Smooth muscle cell (in vitro differentiated cells): ENCODE results near the gene ZFP57. TPM values are rescaled to one million over a fixed set of nuclear protein-coding genes. Genes with fewer than 3 reads are reported as not detected.

Source experiments
- DNase-seq: peaks from one replicate; lab custom pipeline; 2025; ENCODE audit not compliant: unreplicated experiment; lab: John Stamatoyannopoulos, UW
- H2AFZ ChIP-seq: fragments of 200-600 bp; sonication (generic); 2 replicates; pipeline ENCODE4 v1.6.0; 2016; ENCODE audit warnings: antibody characterized with exemption, low read depth, mild to moderate bottlenecking
- H3F3A ChIP-seq: fragments of 200-600 bp; sonication (generic); 2 replicates; pipeline ENCODE4 v1.6.0; 2017; ENCODE audit warnings: antibody characterized with exemption, low read depth
- H3K27ac ChIP-seq: fragments of 200-600 bp; sonication (generic); 2 replicates; pipeline ENCODE4 v1.5.1; 2016; ENCODE audit warnings: low read depth, mild to moderate bottlenecking
- H3K27me3 ChIP-seq: fragments of 200-600 bp; sonication (generic); 2 replicates; pipeline ENCODE4 v1.6.1; 2016; ENCODE audit warnings: low read depth, mild to moderate bottlenecking
- H3K36me3 ChIP-seq: fragments of 200-600 bp; sonication (generic); 2 replicates; pipeline ENCODE4 v1.5.1; 2016; ENCODE audit warnings: low read depth
- H3K4me1 ChIP-seq: fragments of 200-600 bp; sonication (generic); 2 replicates; pipeline ENCODE4 v1.5.1; 2016; ENCODE audit warnings: low read depth
- H3K4me2 ChIP-seq: fragments of 200-600 bp; sonication (generic); 2 replicates; pipeline ENCODE4 v1.6.0; 2016; ENCODE audit warnings: mild to moderate bottlenecking
- H3K4me3 ChIP-seq: fragments of 200-600 bp; sonication (generic); 2 replicates; pipeline ENCODE4 v1.5.1; 2016; ENCODE audit warnings: mild to moderate bottlenecking
- H3K79me2 ChIP-seq: fragments of 200-600 bp; sonication (generic); 2 replicates; pipeline ENCODE4 v1.6.0; 2016; ENCODE audit warnings: low read depth, mild to moderate bottlenecking
- H3K9ac ChIP-seq: fragments of 200-600 bp; sonication (generic); 2 replicates; pipeline ENCODE4 v1.6.0; 2016; ENCODE audit warnings: low read depth
- H3K9me3 ChIP-seq: fragments of 200-600 bp; sonication (generic); replicated peaks from 2 replicates; pipeline ENCODE4 v1.5.1; 2016; ENCODE audit warnings: low read depth
- H4K20me1 ChIP-seq: fragments of 200-600 bp; sonication (generic); 2 replicates; pipeline ENCODE4 v1.6.0; 2016; ENCODE audit warnings: low read depth
- WGBS: methylation state at CpG from one replicate; pipeline ENCODE4 v1.1.7; 2016; ENCODE audit warnings: low lambda C conversion rate; 5-methylcytosine and 5-hydroxymethylcytosine counted together
- polyA plus RNA-seq: library from polyadenylated mRNA; unstranded; fragments of >200 nt; fragmentation: Nextera tagmentation; extraction: Ambion mirVana; gene quantifications from 2 replicates; pipeline ENCODE4 v1.2.1, GENCODE V29; 2016
- total RNA-seq: library from RNA; depleted of rRNA; stranded (reverse); fragments of >200 nt; gene quantifications from 2 replicates; pipeline ENCODE4 v1.2.3, GENCODE V29; 2014
- TF ChIP-seq, protein P1 (sequence below): fragments of 200-600 bp; sonication (generic); IDR thresholded peaks from 2 replicates; pipeline ENCODE4 v1.5.1; 2017; ENCODE audit warnings: borderline replicate concordance, mild to moderate bottlenecking, antibody characterized with exemption; ENCODE audit not compliant: insufficient read depth, poor library complexity, severe bottlenecking

The ZFP57 gene
- total and polyA plus RNA-seq, 2 experiments from 2014 or later, result not detected

DNA sequence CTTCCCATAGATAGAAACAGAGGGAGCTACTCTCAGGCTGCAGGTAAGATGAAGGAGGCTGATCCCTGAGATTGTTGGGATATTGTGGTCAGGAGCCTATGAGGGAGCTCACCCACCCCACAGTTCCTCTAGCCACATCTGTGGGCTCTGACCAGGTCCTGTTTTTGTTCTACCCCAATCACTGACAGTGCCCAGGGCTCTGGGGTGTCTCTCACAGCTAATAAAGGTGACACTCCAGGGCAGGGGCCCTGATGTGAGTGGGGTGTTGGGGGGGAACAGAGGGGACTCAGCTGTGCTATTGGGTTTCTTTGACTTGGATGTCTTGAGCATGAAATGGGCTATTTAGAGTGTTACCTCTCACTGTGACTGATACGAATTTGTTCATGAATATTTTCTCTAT, 45.0 kb upstream of the ZFP57 start:
- H2AFZ ChIP-seq, result no peak overlapping the region
- TF ChIP-seq, protein P1, sequence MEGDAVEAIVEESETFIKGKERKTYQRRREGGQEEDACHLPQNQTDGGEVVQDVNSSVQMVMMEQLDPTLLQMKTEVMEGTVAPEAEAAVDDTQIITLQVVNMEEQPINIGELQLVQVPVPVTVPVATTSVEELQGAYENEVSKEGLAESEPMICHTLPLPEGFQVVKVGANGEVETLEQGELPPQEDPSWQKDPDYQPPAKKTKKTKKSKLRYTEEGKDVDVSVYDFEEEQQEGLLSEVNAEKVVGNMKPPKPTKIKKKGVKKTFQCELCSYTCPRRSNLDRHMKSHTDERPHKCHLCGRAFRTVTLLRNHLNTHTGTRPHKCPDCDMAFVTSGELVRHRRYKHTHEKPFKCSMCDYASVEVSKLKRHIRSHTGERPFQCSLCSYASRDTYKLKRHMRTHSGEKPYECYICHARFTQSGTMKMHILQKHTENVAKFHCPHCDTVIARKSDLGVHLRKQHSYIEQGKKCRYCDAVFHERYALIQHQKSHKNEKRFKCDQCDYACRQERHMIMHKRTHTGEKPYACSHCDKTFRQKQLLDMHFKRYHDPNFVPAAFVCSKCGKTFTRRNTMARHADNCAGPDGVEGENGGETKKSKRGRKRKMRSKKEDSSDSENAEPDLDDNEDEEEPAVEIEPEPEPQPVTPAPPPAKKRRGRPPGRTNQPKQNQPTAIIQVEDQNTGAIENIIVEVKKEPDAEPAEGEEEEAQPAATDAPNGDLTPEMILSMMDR, result no peak

DNA sequence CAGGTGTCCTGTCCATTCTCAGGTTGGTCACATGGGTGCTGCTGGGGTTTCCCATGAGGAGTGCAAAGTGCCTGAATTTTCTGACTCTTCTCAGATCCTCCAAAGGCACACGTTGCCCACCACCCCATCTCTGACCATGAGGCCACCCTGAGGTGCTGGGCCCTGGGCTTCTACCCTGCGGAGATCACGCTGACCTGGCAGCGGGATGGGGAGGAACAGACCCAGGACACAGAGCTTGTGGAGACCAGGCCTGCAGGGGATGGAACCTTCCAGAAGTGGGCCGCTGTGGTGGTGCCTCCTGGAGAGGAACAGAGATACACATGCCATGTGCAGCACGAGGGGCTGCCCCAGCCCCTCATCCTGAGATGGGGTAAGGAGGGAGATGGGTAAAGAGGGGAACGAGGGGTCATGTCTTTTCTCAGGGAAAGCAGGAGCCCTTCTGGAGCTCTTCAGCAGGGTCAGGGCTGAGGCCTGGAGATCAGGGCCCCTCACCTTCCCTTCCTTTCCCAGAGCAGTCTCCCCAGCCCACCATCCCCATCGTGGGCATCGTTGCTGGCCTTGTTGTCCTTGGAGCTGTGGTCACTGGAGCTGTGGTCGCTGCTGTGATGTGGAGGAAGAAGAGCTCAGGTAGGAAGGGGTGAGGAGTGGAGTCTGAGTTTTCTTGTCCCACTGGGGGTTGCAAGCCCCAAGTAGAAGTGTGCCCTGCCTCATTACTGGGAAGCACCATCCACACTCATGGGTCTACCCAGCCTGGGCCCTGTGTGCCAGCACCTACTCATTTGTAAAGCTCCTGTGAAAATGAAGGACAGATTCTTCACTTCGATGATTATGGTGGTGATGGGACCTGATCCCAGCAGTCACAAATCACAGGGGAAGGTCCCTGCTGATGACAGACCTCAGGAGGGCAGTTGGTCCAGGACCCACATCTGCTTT, 44.3 kb upstream of the ZFP57 start:
- Histone ChIP-seq H3K27ac (no peak overlapping the region), H3K9me3 (no peaks in the 10 kb centered on the region), H3K27me3 (peaks cover 68% of the 10 kb centered on the region), H2AFZ (no peak overlapping the region), H3K4me2 (no peak overlapping the region), H3K9ac (no peak overlapping the region), H3K79me2 (no peaks in the 10 kb centered on the region), H3K4me3 (no peak overlapping the region), H4K20me1 (no peaks in the 10 kb centered on the region), H3K36me3 (no peaks in the 10 kb centered on the region), H3K4me1 (no peaks in the 10 kb centered on the region), H3F3A (no peaks in the 10 kb centered on the region)
- 94% methylated on average over 11 of the region's 11 CpGs for WGBS
- no peak for DNase-seq
- TF ChIP-seq, protein P1, result no peak

More for the DNA sequence above, 45.0 kb upstream of the ZFP57 start:
- WGBS, result 65% methylated on average over 1 of the region's 1 CpG
- DNase-seq, result no peak
- Histone ChIP-seq H3K4me2 (no peak overlapping the region), H3K9ac (no peak overlapping the region), H3K9me3 (no peaks in the 10 kb centered on the region), H3K4me1 (no peaks in the 10 kb centered on the region), H3K27ac (no peak overlapping the region), H3K36me3 (no peaks in the 10 kb centered on the region), H4K20me1 (no peaks in the 10 kb centered on the region), H3K4me3 (no peak overlapping the region), H3F3A (no peaks in the 10 kb centered on the region), H3K79me2 (no peaks in the 10 kb centered on the region), H3K27me3 (peaks cover 60% of the 10 kb centered on the region)

DNA sequence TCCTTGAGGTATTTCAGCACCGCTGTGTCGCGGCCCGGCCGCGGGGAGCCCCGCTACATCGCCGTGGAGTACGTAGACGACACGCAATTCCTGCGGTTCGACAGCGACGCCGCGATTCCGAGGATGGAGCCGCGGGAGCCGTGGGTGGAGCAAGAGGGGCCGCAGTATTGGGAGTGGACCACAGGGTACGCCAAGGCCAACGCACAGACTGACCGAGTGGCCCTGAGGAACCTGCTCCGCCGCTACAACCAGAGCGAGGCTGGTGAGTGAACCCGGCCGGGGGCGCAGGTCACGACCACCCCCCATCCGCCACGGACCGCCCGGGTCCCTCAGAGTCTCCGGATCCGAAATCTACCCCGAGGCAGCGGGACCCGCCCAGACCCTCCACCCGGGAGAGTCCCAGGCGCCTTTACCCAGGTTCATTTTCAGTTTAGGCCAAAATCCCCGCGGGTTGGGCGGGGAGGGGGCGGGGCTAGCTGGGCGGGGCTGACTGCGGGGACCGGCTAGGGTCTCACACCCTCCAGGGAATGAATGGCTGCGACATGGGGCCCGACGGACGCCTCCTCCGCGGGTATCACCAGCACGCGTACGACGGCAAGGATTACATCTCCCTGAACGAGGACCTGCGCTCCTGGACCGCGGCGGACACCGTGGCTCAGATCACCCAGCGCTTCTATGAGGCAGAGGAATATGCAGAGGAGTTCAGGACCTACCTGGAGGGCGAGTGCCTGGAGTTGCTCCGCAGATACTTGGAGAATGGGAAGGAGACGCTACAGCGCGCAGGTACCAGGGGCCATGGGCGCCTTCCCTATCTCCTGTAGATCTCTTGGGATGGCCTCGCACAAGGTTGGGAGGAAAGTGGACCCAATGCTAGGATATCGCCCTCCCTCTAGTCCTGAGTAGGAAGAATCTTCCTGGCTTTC, 43.0 kb upstream of the ZFP57 start:
- peak overlapping the region; percentile 43 for H3K9ac ChIP-seq
- no peak overlapping the region for H3K27ac ChIP-seq
- peaks cover 68% of the 10 kb centered on the region for H3K27me3 ChIP-seq

More for the DNA sequence above, 43.0 kb upstream of the ZFP57 start:
- Histone ChIP-seq H4K20me1 (no peaks in the 10 kb centered on the region), H3K4me3 (peak overlapping the region; percentile 68), H3K4me1 (no peaks in the 10 kb centered on the region), H3F3A (no peaks in the 10 kb centered on the region), H3K36me3 (no peaks in the 10 kb centered on the region), H3K79me2 (no peaks in the 10 kb centered on the region), H3K9me3 (no peaks in the 10 kb centered on the region), H3K4me2 (peak overlapping the region; percentile 93), H2AFZ (peak overlapping the region; percentile 85)
- TF ChIP-seq, protein P1, result no peak
- WGBS, result 4% methylated on average over 60 of the region's 76 CpGs
- DNase-seq, result no peak
